K562 (cell line): Measurements from ENCODE around the gene SLC12A6.

Experiments used
- CEBPB ChIP-seq: fragments of 450-650 bp; IDR thresholded peaks from 2 replicates; pipeline ENCODE4 v1.6.1; 2016; ENCODE audit warnings: missing genetic modification characterization, missing compliant biosample characterization
- HDAC6 ChIP-seq: IDR thresholded peaks from 2 replicates; pipeline ENCODE4 v1.6.1; 2012; ENCODE audit warnings: low read depth, mild to moderate bottlenecking, control low read depth, inconsistent platforms, low read length, moderate library complexity
- JUN ChIP-seq, 2 experiments: sonication (generic) in 1 of 2; formaldehyde crosslinking in 1 of 2; IDR thresholded peaks; 2 replicates each; pipeline versions ENCODE4 v1.6.1 to v1.8.0; 2012 to 2022; ENCODE audit warnings: borderline replicate concordance in 2 of 2, mild to moderate bottlenecking in 2 of 2, improper control_type of control experiment in 1 of 2, low read depth in 1 of 2, low read length in 1 of 2, missing genetic modification reagents in 1 of 2
- POLR2A ChIP-seq: fragments of 450-650 bp; conservative IDR thresholded peaks from 2 replicates; pipeline ENCODE4 v1.6.1; 2016
- RCOR1 ChIP-seq, 2 experiments: IDR thresholded peaks; 2 replicates each; pipeline ENCODE4 v1.6.1; 2012; ENCODE audit warnings: low read depth in 2 of 2, low read length in 2 of 2, borderline replicate concordance in 1 of 2, improper control_type of control experiment in 1 of 2
- YY1 ChIP-seq, 3 experiments: IDR thresholded peaks; 2 replicates each; pipeline ENCODE4 v1.6.1; 2011; ENCODE audit warnings: low read length in 2 of 3, mild to moderate bottlenecking in 2 of 3, moderate library complexity in 2 of 3, borderline replicate concordance in 1 of 3, control low read depth in 1 of 3, low read depth in 1 of 3; ENCODE audit not compliant: insufficient read depth in 3 of 3, insufficient replicate concordance in 2 of 3, control insufficient read depth in 1 of 3, insufficient read length in 1 of 3; ENCODE audit errors: extremely low read depth in 1 of 3
- ZNF239 ChIP-seq: fragments of 250-450 bp; sonication (Bioruptor Pico); IDR thresholded peaks from 2 replicates; pipeline ENCODE4 v1.4.0; 2020; ENCODE audit warnings: mild to moderate bottlenecking
- TF ChIP-seq, protein P1 (sequence below): sonication (generic); formaldehyde crosslinking; IDR thresholded peaks from 2 replicates; pipeline ENCODE4 v1.8.1; 2022; ENCODE audit warnings: missing genetic modification reagents
- TF ChIP-seq, protein P2 (sequence below), 3 experiments: IDR thresholded peaks in 2 of 3; conservative IDR thresholded peaks in 1 of 3; 2 replicates each; pipeline ENCODE4 v1.5.1; 2011 to 2012; ENCODE audit warnings: low read length in 3 of 3, mild to moderate bottlenecking in 3 of 3, control low read depth in 2 of 3, improper control_type of control experiment in 1 of 3, inconsistent platforms in 1 of 3, low read depth in 1 of 3, mixed read lengths in 1 of 3, moderate library complexity in 1 of 3; ENCODE audit not compliant: insufficient read depth in 2 of 3
- TF ChIP-seq, protein P3 (sequence below): sonication (generic); formaldehyde crosslinking; IDR thresholded peaks from 2 replicates; pipeline ENCODE4 v1.8.1; 2023; ENCODE audit warnings: mild to moderate bottlenecking, missing genetic modification reagents
- TF ChIP-seq, protein P4 (sequence below), 2 experiments: fragments of 450-650 bp in 1 of 2; sonication (generic) in 1 of 2; formaldehyde crosslinking; conservative IDR thresholded peaks; 2 replicates each; pipeline versions ENCODE4 v1.4.0 to v1.8.1; 2020 to 2022; ENCODE audit warnings: mild to moderate bottlenecking in 1 of 2, missing genetic modification reagents in 1 of 2
- TF ChIP-seq, protein P5 (sequence below): fragments of 450-650 bp; IDR thresholded peaks from 2 replicates; pipeline ENCODE4 v1.6.1; 2016; ENCODE audit warnings: borderline replicate concordance

DNA sequence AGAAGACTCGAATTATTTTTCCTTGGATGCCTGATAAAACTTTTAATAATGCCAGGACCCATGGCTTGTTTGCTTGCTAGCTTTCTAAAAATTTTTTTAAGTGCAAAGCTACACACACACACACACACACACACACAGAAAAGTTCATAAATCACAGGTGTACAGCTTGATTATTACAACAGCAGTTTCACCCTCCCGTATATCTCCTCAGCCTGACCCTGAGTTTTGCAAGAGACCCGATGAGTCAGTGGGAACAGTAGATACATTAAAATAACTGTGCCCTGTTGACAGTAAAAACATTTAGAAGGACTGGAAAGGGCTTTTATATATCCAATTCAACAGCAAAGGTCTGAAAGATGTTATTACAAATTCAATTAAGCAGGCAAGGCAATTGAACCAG lies 66.1 kb downstream of the SLC12A6 start:
- TF ChIP-seq YY1 (IDR thresholded peaks at IDR 0.05; ENCODE audit: borderline replicate concordance in 1 of 3, control insufficient read depth in 1 of 3, extremely low read depth in 1 of 3, insufficient read depth in 3 of 3, insufficient read length in 1 of 3, insufficient replicate concordance in 2 of 3, low read depth in 1 of 3, low read length in 2 of 3) (no peak), POLR2A (no peak), RCOR1 (IDR thresholded peaks at IDR 0.05; ENCODE audit: borderline replicate concordance in 1 of 2, low read depth in 2 of 2, low read length in 2 of 2) (no peak), JUN (IDR thresholded peaks at IDR 0.05; ENCODE audit: borderline replicate concordance, low read depth, low read length) (no peak), JUN (CRISPR knock-in tag; IDR thresholded peaks at IDR 0.05; ENCODE audit: borderline replicate concordance) (no peak), ZNF239 (no peak), HDAC6 (no peak), CEBPB (tag) (peak; percentile 64)
- TF ChIP-seq, protein P1, sequence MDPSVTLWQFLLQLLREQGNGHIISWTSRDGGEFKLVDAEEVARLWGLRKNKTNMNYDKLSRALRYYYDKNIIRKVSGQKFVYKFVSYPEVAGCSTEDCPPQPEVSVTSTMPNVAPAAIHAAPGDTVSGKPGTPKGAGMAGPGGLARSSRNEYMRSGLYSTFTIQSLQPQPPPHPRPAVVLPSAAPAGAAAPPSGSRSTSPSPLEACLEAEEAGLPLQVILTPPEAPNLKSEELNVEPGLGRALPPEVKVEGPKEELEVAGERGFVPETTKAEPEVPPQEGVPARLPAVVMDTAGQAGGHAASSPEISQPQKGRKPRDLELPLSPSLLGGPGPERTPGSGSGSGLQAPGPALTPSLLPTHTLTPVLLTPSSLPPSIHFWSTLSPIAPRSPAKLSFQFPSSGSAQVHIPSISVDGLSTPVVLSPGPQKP (CRISPR knock-in tag) = no peak
- TF ChIP-seq, protein P2, sequence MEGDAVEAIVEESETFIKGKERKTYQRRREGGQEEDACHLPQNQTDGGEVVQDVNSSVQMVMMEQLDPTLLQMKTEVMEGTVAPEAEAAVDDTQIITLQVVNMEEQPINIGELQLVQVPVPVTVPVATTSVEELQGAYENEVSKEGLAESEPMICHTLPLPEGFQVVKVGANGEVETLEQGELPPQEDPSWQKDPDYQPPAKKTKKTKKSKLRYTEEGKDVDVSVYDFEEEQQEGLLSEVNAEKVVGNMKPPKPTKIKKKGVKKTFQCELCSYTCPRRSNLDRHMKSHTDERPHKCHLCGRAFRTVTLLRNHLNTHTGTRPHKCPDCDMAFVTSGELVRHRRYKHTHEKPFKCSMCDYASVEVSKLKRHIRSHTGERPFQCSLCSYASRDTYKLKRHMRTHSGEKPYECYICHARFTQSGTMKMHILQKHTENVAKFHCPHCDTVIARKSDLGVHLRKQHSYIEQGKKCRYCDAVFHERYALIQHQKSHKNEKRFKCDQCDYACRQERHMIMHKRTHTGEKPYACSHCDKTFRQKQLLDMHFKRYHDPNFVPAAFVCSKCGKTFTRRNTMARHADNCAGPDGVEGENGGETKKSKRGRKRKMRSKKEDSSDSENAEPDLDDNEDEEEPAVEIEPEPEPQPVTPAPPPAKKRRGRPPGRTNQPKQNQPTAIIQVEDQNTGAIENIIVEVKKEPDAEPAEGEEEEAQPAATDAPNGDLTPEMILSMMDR (IDR thresholded peaks at IDR 0.05 in 2 of 3, conservative IDR thresholded peaks at IDR 0.05 in 1 of 3; ENCODE audit: insufficient read depth in 2 of 3, low read depth in 1 of 3, low read length in 3 of 3) = no peak
- TF ChIP-seq, protein P3, sequence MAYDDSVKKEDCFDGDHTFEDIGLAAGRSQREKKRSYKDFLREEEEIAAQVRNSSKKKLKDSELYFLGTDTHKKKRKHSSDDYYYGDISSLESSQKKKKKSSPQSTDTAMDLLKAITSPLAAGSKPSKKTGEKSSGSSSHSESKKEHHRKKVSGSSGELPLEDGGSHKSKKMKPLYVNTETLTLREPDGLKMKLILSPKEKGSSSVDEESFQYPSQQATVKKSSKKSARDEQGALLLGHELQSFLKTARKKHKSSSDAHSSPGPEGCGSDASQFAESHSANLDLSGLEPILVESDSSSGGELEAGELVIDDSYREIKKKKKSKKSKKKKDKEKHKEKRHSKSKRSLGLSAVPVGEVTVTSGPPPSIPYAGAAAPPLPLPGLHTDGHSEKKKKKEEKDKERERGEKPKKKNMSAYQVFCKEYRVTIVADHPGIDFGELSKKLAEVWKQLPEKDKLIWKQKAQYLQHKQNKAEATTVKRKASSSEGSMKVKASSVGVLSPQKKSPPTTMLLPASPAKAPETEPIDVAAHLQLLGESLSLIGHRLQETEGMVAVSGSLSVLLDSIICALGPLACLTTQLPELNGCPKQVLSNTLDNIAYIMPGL (CRISPR knock-in tag) = no peak
- TF ChIP-seq, protein P4, sequence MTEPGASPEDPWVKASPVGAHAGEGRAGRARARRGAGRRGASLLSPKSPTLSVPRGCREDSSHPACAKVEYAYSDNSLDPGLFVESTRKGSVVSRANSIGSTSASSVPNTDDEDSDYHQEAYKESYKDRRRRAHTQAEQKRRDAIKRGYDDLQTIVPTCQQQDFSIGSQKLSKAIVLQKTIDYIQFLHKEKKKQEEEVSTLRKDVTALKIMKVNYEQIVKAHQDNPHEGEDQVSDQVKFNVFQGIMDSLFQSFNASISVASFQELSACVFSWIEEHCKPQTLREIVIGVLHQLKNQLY (CRISPR knock-in tag; conservative IDR thresholded peaks at IDR 0.05) = no peak
- TF ChIP-seq, protein P5, sequence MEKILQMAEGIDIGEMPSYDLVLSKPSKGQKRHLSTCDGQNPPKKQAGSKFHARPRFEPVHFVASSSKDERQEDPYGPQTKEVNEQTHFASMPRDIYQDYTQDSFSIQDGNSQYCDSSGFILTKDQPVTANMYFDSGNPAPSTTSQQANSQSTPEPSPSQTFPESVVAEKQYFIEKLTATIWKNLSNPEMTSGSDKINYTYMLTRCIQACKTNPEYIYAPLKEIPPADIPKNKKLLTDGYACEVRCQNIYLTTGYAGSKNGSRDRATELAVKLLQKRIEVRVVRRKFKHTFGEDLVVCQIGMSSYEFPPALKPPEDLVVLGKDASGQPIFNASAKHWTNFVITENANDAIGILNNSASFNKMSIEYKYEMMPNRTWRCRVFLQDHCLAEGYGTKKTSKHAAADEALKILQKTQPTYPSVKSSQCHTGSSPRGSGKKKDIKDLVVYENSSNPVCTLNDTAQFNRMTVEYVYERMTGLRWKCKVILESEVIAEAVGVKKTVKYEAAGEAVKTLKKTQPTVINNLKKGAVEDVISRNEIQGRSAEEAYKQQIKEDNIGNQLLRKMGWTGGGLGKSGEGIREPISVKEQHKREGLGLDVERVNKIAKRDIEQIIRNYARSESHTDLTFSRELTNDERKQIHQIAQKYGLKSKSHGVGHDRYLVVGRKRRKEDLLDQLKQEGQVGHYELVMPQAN = no peak
